H9 (cell line): ENCODE measurements around the gene TMEM254. TPM values are rescaled to one million over a fixed set of nuclear protein-coding genes. Genes with fewer than 3 reads are reported as not detected.
"Not testable (repeated sequence)": the region's sequence is repeated elsewhere in the genome, so short reads cannot be mapped to it uniquely, and the experiment has no call there.

ENCODE experiments used
- DNase-seq: peaks from one replicate; pipeline ENCODE4 v3.0.0-alpha.2; 2017
- H2AFZ ChIP-seq: one replicate; pipeline ENCODE4 v1.6.1; 2013; ENCODE audit warnings: mild to moderate bottlenecking, low read length, control low read depth, moderate library complexity
- H2AK5ac ChIP-seq: 2 replicates; pipeline ENCODE4 v1.6.1; 2013; ENCODE audit warnings: low read length, control low read depth, mixed read lengths; ENCODE audit not compliant: insufficient read length
- H2BK120ac ChIP-seq: one replicate; pipeline ENCODE4 v1.6.1; 2013; ENCODE audit warnings: low read depth, mild to moderate bottlenecking, low read length, control low read depth, inconsistent platforms; ENCODE audit not compliant: poor library complexity, severe bottlenecking
- H2BK12ac ChIP-seq: 2 replicates; pipeline ENCODE4 v1.6.1; 2013; ENCODE audit warnings: low read length, control low read depth, mixed read lengths, low read depth; ENCODE audit not compliant: insufficient read length
- H2BK15ac ChIP-seq: 2 replicates; pipeline ENCODE4 v1.6.1; 2013; ENCODE audit warnings: low read depth, low read length, control low read depth
- H2BK20ac ChIP-seq: one replicate; pipeline ENCODE4 v1.6.1; 2013; ENCODE audit warnings: low read depth, mild to moderate bottlenecking, low read length, control low read depth, inconsistent platforms; ENCODE audit not compliant: poor library complexity, severe bottlenecking
- H2BK5ac ChIP-seq: 2 replicates; pipeline ENCODE4 v1.6.1; 2013; ENCODE audit warnings: low read length, control low read depth, mixed read lengths; ENCODE audit not compliant: insufficient read length
- H3K14ac ChIP-seq: 2 replicates; pipeline ENCODE4 v1.6.1; 2013; ENCODE audit warnings: low read length, control low read depth; ENCODE audit not compliant: insufficient read depth
- H3K18ac ChIP-seq: 2 replicates; pipeline ENCODE4 v1.6.1; 2013; ENCODE audit warnings: low read depth, mild to moderate bottlenecking, mixed read lengths, low read length, control low read depth; ENCODE audit not compliant: insufficient read length
- H3K23ac ChIP-seq: 2 replicates; pipeline ENCODE4 v1.6.1; 2013; ENCODE audit warnings: low read length, control low read depth, mixed read lengths, low read depth; ENCODE audit not compliant: insufficient read length
- H3K23me2 ChIP-seq: 2 replicates; pipeline ENCODE4 v1.6.1; 2013; ENCODE audit warnings: low read depth, mild to moderate bottlenecking, mixed read lengths, low read length, control low read depth; ENCODE audit not compliant: insufficient read length, poor library complexity, severe bottlenecking
- H3K27ac ChIP-seq: 2 replicates; pipeline ENCODE4 v1.5.1; 2013; ENCODE audit warnings: low read length, control low read depth, mixed read lengths, low read depth; ENCODE audit not compliant: insufficient read length
- H3K27me3 ChIP-seq: 2 replicates; pipeline ENCODE4 v1.6.1; 2013; ENCODE audit warnings: low read length, control low read depth, inconsistent platforms; ENCODE audit not compliant: insufficient read depth
- H3K4ac ChIP-seq: 2 replicates; pipeline ENCODE4 v1.6.1; 2013; ENCODE audit warnings: low read depth, mild to moderate bottlenecking, control low read depth, inconsistent platforms, low read length, moderate library complexity
- H3K4me1 ChIP-seq: 2 replicates; pipeline ENCODE4 v1.6.1; 2013; ENCODE audit warnings: low read length, control low read depth, inconsistent platforms; ENCODE audit not compliant: insufficient read depth
- H3K4me2 ChIP-seq: 2 replicates; pipeline ENCODE4 v1.6.1; 2013; ENCODE audit warnings: low read length, control low read depth, mixed read lengths; ENCODE audit not compliant: insufficient read length, insufficient read depth
- H3K56ac ChIP-seq: 2 replicates; pipeline ENCODE4 v1.6.1; 2013; ENCODE audit warnings: low read depth, mild to moderate bottlenecking, mixed read lengths, low read length, control low read depth; ENCODE audit not compliant: insufficient read length
- H3K79me1 ChIP-seq: 2 replicates; pipeline ENCODE4 v1.6.1; 2013; ENCODE audit warnings: low read depth, mild to moderate bottlenecking, moderate library complexity, low read length, control low read depth, inconsistent platforms; ENCODE audit not compliant: insufficient read depth, poor library complexity, severe bottlenecking
- H3K79me2 ChIP-seq: 2 replicates; pipeline ENCODE4 v1.6.1; 2013; ENCODE audit warnings: low read length, control low read depth, inconsistent platforms; ENCODE audit not compliant: insufficient read depth
- H3K9ac ChIP-seq: 2 replicates; pipeline ENCODE4 v1.6.1; 2013; ENCODE audit warnings: low read length, control low read depth, mixed read lengths; ENCODE audit not compliant: insufficient read length; ENCODE audit errors: extremely low read depth
- H3K9me3 ChIP-seq: one replicate; pipeline ENCODE4 v1.6.1; 2013; ENCODE audit warnings: low read depth, low read length, inconsistent platforms; ENCODE audit not compliant: control insufficient read depth
- H3T11ph ChIP-seq: one replicate; pipeline ENCODE4 v1.6.1; 2013; ENCODE audit warnings: mild to moderate bottlenecking, low read length, control low read depth, inconsistent platforms
- H4K20me1 ChIP-seq: one replicate; pipeline ENCODE4 v1.6.1; 2013; ENCODE audit not compliant: control insufficient read depth, insufficient read length, insufficient read depth
- H4K5ac ChIP-seq: 2 replicates; pipeline ENCODE4 v1.6.1; 2013; ENCODE audit warnings: low read depth, mild to moderate bottlenecking, mixed read lengths, low read length, control low read depth; ENCODE audit not compliant: insufficient read length
- H4K8ac ChIP-seq: replicated peaks from 2 replicates; pipeline ENCODE4 v1.6.1; 2013; ENCODE audit warnings: low read length, control low read depth, mixed read lengths, low read depth; ENCODE audit not compliant: insufficient read length
- H4K91ac ChIP-seq: 2 replicates; pipeline ENCODE4 v1.6.1; 2013; ENCODE audit warnings: low read depth, mild to moderate bottlenecking, moderate library complexity, mixed read lengths, low read length, control low read depth; ENCODE audit not compliant: insufficient read length
- H3K27ac Mint-ChIP-seq, 3 experiments: 2 replicates in 2 of 3; 3 replicates in 1 of 3; pipeline ENCODE4 v1.8.0; 2020 to 2021; ENCODE audit warnings: mixed read lengths in 3 of 3, mild to moderate bottlenecking in 1 of 3, moderate library complexity in 1 of 3
- H3K27me3 Mint-ChIP-seq: 2 replicates; pipeline ENCODE4 v1.8.0; 2021; ENCODE audit warnings: low read depth, mild to moderate bottlenecking, moderate library complexity, mixed read lengths
- H3K36me3 Mint-ChIP-seq, 3 experiments: 2 replicates in 2 of 3; 3 replicates in 1 of 3; pipeline ENCODE4 v1.8.0; 2020 to 2021; ENCODE audit warnings: low read depth in 3 of 3, mixed read lengths in 3 of 3; ENCODE audit not compliant: insufficient read depth in 1 of 3
- H3K4me1 Mint-ChIP-seq, 2 experiments: 2 replicates each; pipeline ENCODE4 v1.8.0; 2020; ENCODE audit warnings: mixed read lengths in 2 of 2
- H3K4me3 Mint-ChIP-seq, 2 experiments: 2 replicates in 1 of 2; 3 replicates in 1 of 2; pipeline ENCODE4 v1.8.0; 2020 to 2021; ENCODE audit warnings: mild to moderate bottlenecking in 2 of 2, mixed read lengths in 2 of 2, moderate library complexity in 1 of 2
- H3K9me3 Mint-ChIP-seq, 2 experiments: 2 replicates in 1 of 2; 3 replicates in 1 of 2; pipeline ENCODE4 v1.8.0; 2020; ENCODE audit warnings: mild to moderate bottlenecking in 2 of 2, mixed read lengths in 2 of 2, moderate library complexity in 1 of 2
- WGBS: extraction: QIAGEN DNeasy Blood & Tissue Kit; methylation state at CpG from one replicate; pipeline ENCODE4 v1.1.7; 2013; ENCODE audit warnings: missing lambda C conversion rate, low lambda C conversion rate, mixed read lengths; ENCODE audit not compliant: insufficient read length; ENCODE audit errors: extremely low coverage; 5-methylcytosine and 5-hydroxymethylcytosine counted together
- total RNA-seq: library from RNA; stranded (reverse); gene quantifications from 2 replicates; pipeline ENCODE4 v1.2.1, GENCODE V29; 2021

Gene TMEM254
- total RNA-seq, 1 experiment from 2014 or later, result 20.3 TPM

- not testable (repeated sequence) for H4K91ac ChIP-seq, H3K9me3 Mint-ChIP-seq, H2BK15ac ChIP-seq, H2BK20ac ChIP-seq, H2BK120ac ChIP-seq, H4K20me1 ChIP-seq, H2AK5ac ChIP-seq, H4K8ac ChIP-seq, H3T11ph ChIP-seq, H3K27me3 Mint-ChIP-seq, H3K79me1 ChIP-seq, H2AFZ ChIP-seq, H3K9ac ChIP-seq, H3K4me1 Mint-ChIP-seq, H3K14ac ChIP-seq, H3K36me3 Mint-ChIP-seq, H3K4ac ChIP-seq, H3K56ac ChIP-seq, H3K27ac ChIP-seq, H3K4me3 Mint-ChIP-seq, H3K79me2 ChIP-seq, H3K23me2 ChIP-seq, H3K4me2 ChIP-seq, H2BK5ac ChIP-seq, H3K18ac ChIP-seq, H3K23ac ChIP-seq, DNase-seq, H3K9me3 ChIP-seq, H3K4me1 ChIP-seq, H3K27ac Mint-ChIP-seq, H3K27me3 ChIP-seq, H2BK12ac ChIP-seq, H4K5ac ChIP-seq
- WGBS, result no CpG with 5 or more reads among the region's 3 CpGs
Measured at GRCh38 chr10:80035430-80035829, 43.0 kb upstream of the TMEM254 start.

GRCh38 chr10:80036921-80037500, 41.5 kb upstream of the TMEM254 start:
- H3K4me1 ChIP-seq, H3K4me2 ChIP-seq, H2AK5ac ChIP-seq, H3K4me3 Mint-ChIP-seq, H2BK120ac ChIP-seq, H2BK20ac ChIP-seq, H3K27ac Mint-ChIP-seq, H3K9me3 ChIP-seq, H3T11ph ChIP-seq, DNase-seq, H4K5ac ChIP-seq, H2BK15ac ChIP-seq, H3K56ac ChIP-seq, H3K36me3 Mint-ChIP-seq, H2BK12ac ChIP-seq, H3K27ac ChIP-seq, H2BK5ac ChIP-seq, H2AFZ ChIP-seq, H3K79me2 ChIP-seq, H3K23ac ChIP-seq, H3K9me3 Mint-ChIP-seq, H3K4ac ChIP-seq, H3K27me3 ChIP-seq, H3K18ac ChIP-seq, H3K14ac ChIP-seq, H3K9ac ChIP-seq, H3K4me1 Mint-ChIP-seq, H4K91ac ChIP-seq, H3K27me3 Mint-ChIP-seq, H3K79me1 ChIP-seq, H4K20me1 ChIP-seq, H4K8ac ChIP-seq, H3K23me2 ChIP-seq: not testable (repeated sequence)
- no CpG with 5 or more reads among the region's 5 CpGs for WGBS
